Testis (tissue), 3 donors: ENCODE measurements around the gene ELF5. TPM values are rescaled to one million over a fixed set of nuclear protein-coding genes. Genes with fewer than 3 reads are reported as not detected.

Source experiments
- DNase-seq: peaks from one replicate; pipeline ENCODE4 v3.0.0-alpha.2; 2019
- H3K27ac ChIP-seq, 2 donors: fragments of 200-600 bp; sonication (generic); one replicate each; pipeline ENCODE4 v1.5.1; 2019
- H3K27me3 ChIP-seq: fragments of 200-600 bp; sonication (generic); one replicate; pipeline ENCODE4 v1.5.1; 2019
- H3K36me3 ChIP-seq: fragments of 200-600 bp; sonication (generic); one replicate; pipeline ENCODE4 v1.5.1; 2017; ENCODE audit warnings: low read depth; ENCODE audit errors: missing control alignments
- H3K4me1 ChIP-seq: fragments of 200-600 bp; sonication (generic); one replicate; pipeline ENCODE4 v1.5.1; 2019
- H3K4me3 ChIP-seq, 2 donors: fragments of 200-600 bp; sonication (generic); one replicate each; pipeline ENCODE4 v1.5.1; 2017 to 2019
- H3K9me3 ChIP-seq: fragments of 200-600 bp; sonication (generic); one replicate; pipeline ENCODE4 v1.5.1; 2017
- CTCF ChIP-seq, 3 experiments: fragments of 450-650 bp in 2 of 3; fragments of 200-600 bp in 1 of 3; sonication (generic) in 1 of 3; IDR thresholded peaks; one replicate each; pipeline ENCODE4 v1.5.1; 2016 to 2019; ENCODE audit warnings: antibody characterized with exemption in 3 of 3, mild to moderate bottlenecking in 2 of 3, moderate library complexity in 1 of 3
- POLR2A ChIP-seq: fragments of 450-650 bp; IDR thresholded peaks from one replicate; pipeline ENCODE4 v1.6.1; 2017; ENCODE audit warnings: antibody characterized with exemption, mild to moderate bottlenecking, moderate library complexity
- WGBS, 2 donors: methylation state at CpG; one replicate each; pipeline ENCODE4 v1.1.5; 2018; 5-methylcytosine and 5-hydroxymethylcytosine counted together
- intact Hi-C: fragments of 100-400 bp; cut with DNase I; formaldehyde crosslinking; loops from one replicate; pipeline ENCODE4 v1.15.1; 2023; ENCODE audit warnings: low total_unique reads
- polyA plus RNA-seq: library from polyadenylated mRNA; stranded (reverse); fragments of 350-450 nt; fragmentation: Illumina TruSeq; extraction: RNeasy Lipid Tissue Mini Kit (QIAGEN cat#74804); gene quantifications from one replicate; pipeline ENCODE4 v1.2.3, GENCODE V29; 2014; ENCODE audit warnings: low read depth, low replicate concordance; ENCODE audit not compliant: insufficient read depth
- total RNA-seq, 2 donors: library from RNA; depleted of rRNA; stranded (reverse); fragments of >200 nt; gene quantifications; one replicate each; pipeline ENCODE4 v1.2.3, GENCODE V29; 2016

ELF5 gene
- total and polyA plus RNA-seq, 3 donors from 2014 or later, result 0.34 to 0.63 (median 0.43) TPM

- TF ChIP-seq POLR2A (no peak), CTCF (IDR thresholded peaks at IDR 0.05) (no peak)
- intact Hi-C loops, result no loop called here
- DNase-seq, result no peak
- WGBS, 2 donors, result 89 to 90% methylated on average over 6 of the region's 6 CpGs
- H3K27ac ChIP-seq, result no peak overlapping the region
- H3K4me1 ChIP-seq, result no peaks in the 10 kb centered on the region
- no peaks in the 10 kb centered on the region for H3K36me3 ChIP-seq
- H3K27me3 ChIP-seq, result no peaks in the 10 kb centered on the region
- no peaks in the 10 kb centered on the region for H3K9me3 ChIP-seq
- H3K4me3 ChIP-seq, result no peak overlapping the region
These were observed 27.3 kb upstream of the ELF5 start for GRCh38 chr11:34540870-34541269.

- 56 to 67% methylated on average over 1 of the region's 1 CpG for WGBS, 2 donors
- intact Hi-C loops, result no loop called here
These were observed 24.0 kb upstream of the ELF5 start for GRCh38 chr11:34537636-34538035.

GRCh38 chr11:34536056-34536455, 22.5 kb upstream of the ELF5 start:
- Histone ChIP-seq H3K9me3 (no peaks in the 10 kb centered on the region), H3K36me3 (no peaks in the 10 kb centered on the region), H3K4me3 (no peak overlapping the region), H3K27ac (no peak overlapping the region), H3K27me3 (no peaks in the 10 kb centered on the region), H3K4me1 (no peaks in the 10 kb centered on the region)
- no peak for DNase-seq
- intact Hi-C loops, result no loop called here
- TF ChIP-seq CTCF (IDR thresholded peaks at IDR 0.05), result no peak
- no peak for TF ChIP-seq POLR2A

More at GRCh38 chr11:34537636-34538035, 24.0 kb upstream of the ELF5 start:
- Histone ChIP-seq H3K9me3 (no peaks in the 10 kb centered on the region), H3K27ac (no peak overlapping the region), H3K36me3 (no peaks in the 10 kb centered on the region), H3K27me3 (no peaks in the 10 kb centered on the region), H3K4me1 (no peaks in the 10 kb centered on the region), H3K4me3 (no peak overlapping the region)
- TF ChIP-seq CTCF (IDR thresholded peaks at IDR 0.05) (no peak), POLR2A (no peak)
- no peak for DNase-seq

- intact Hi-C loops, result no loop called here
- TF ChIP-seq POLR2A, result no peak
- no peak for TF ChIP-seq CTCF (IDR thresholded peaks at IDR 0.05)
- Histone ChIP-seq H3K27ac (no peak overlapping the region), H3K27me3 (no peaks in the 10 kb centered on the region), H3K4me1 (no peaks in the 10 kb centered on the region), H3K4me3 (no peak overlapping the region), H3K9me3 (no peaks in the 10 kb centered on the region), H3K36me3 (no peaks in the 10 kb centered on the region)
- WGBS, 2 donors, result 82 to 86% methylated on average over 3 of the region's 3 CpGs
- no peak for DNase-seq
These were observed 21.2 kb upstream of the ELF5 start for GRCh38 chr11:34534826-34535225.

GRCh38 chr11:34531663-34532062, 18.1 kb upstream of the ELF5 start:
- Histone ChIP-seq H3K9me3 (no peaks in the 10 kb centered on the region), H3K36me3 (no peaks in the 10 kb centered on the region), H3K4me3 (no peak overlapping the region), H3K4me1 (no peaks in the 10 kb centered on the region), H3K27me3 (no peaks in the 10 kb centered on the region), H3K27ac (no peak overlapping the region)
- DNase-seq, result no peak
- intact Hi-C loops, result no loop called here
- WGBS, 2 donors, result 62 to 73% methylated on average over 1 of the region's 1 CpG
- TF ChIP-seq POLR2A (no peak), CTCF (IDR thresholded peaks at IDR 0.05) (no peak)
